B cell (primary cell): ENCODE measurements around the gene WDFY4.

ENCODE experiments used
- EZH2 ChIP-seq: IDR thresholded peaks from 2 replicates; pipeline ENCODE4 v1.6.1; 2012; ENCODE audit warnings: borderline replicate concordance, low read depth, mild to moderate bottlenecking, moderate library complexity, low read length; ENCODE audit not compliant: insufficient read depth, poor library complexity, severe bottlenecking
- TF ChIP-seq, protein P1 (sequence below): fragments of 200-600 bp; IDR thresholded peaks from one replicate; pipeline ENCODE4 v1.8.0; 2022; ENCODE audit warnings: antibody characterized with exemption, mild to moderate bottlenecking

DNA sequence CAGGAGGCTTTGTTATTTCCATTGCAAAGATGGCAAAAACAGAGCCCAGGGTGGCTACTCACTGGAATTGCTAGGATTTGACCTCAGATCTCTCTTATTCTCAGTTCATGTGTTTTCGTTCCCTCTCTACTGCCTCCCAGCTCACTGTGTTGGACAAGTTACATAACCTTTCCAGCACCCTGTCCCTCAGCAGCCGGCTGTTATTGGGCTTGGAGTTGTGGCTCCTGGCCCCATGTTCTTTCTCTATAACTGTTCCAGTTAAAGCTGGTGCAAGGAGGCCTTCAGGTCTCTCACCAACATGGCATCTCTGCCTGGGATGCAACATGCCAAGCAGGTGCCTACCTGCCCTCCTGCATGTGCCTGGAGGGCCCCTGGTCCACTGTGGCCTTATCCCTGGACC, 198.2 kb downstream of the WDFY4 start:
- TF ChIP-seq, protein P1, sequence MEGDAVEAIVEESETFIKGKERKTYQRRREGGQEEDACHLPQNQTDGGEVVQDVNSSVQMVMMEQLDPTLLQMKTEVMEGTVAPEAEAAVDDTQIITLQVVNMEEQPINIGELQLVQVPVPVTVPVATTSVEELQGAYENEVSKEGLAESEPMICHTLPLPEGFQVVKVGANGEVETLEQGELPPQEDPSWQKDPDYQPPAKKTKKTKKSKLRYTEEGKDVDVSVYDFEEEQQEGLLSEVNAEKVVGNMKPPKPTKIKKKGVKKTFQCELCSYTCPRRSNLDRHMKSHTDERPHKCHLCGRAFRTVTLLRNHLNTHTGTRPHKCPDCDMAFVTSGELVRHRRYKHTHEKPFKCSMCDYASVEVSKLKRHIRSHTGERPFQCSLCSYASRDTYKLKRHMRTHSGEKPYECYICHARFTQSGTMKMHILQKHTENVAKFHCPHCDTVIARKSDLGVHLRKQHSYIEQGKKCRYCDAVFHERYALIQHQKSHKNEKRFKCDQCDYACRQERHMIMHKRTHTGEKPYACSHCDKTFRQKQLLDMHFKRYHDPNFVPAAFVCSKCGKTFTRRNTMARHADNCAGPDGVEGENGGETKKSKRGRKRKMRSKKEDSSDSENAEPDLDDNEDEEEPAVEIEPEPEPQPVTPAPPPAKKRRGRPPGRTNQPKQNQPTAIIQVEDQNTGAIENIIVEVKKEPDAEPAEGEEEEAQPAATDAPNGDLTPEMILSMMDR, result no peak
- TF ChIP-seq EZH2, result no peak
